Measurements from ENCODE around the gene CLDN19.

DNA sequence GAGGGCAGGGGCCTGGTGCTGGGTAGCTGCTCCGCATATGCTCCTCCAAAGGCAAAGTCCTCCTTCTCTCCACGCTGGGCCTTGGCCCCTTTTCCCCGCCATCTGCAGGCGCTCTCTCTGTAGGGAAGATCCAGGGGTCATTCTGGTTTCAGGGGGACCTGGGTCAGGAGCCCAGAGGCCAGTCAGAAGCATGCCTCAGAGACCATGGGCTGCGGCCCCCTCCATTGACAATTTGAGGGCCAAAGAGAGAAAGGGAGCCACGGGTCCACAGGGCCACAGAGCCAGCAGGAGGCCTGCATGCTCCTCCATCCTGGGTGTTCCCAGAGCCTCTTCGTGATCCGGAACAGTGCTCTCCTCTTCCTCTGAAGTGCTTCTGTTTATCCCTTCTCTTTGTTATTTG is 2.1 kb upstream of the CLDN19 start:
- TF ChIP-seq, protein P1, sequence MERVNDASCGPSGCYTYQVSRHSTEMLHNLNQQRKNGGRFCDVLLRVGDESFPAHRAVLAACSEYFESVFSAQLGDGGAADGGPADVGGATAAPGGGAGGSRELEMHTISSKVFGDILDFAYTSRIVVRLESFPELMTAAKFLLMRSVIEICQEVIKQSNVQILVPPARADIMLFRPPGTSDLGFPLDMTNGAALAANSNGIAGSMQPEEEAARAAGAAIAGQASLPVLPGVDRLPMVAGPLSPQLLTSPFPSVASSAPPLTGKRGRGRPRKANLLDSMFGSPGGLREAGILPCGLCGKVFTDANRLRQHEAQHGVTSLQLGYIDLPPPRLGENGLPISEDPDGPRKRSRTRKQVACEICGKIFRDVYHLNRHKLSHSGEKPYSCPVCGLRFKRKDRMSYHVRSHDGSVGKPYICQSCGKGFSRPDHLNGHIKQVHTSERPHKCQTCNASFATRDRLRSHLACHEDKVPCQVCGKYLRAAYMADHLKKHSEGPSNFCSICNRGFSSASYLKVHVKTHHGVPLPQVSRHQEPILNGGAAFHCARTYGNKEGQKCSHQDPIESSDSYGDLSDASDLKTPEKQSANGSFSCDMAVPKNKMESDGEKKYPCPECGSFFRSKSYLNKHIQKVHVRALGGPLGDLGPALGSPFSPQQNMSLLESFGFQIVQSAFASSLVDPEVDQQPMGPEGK (CRISPR knock-in tag; IDR thresholded peaks at IDR 0.05; ENCODE audit: borderline replicate concordance), result no peak
- TF ChIP-seq, protein P2, sequence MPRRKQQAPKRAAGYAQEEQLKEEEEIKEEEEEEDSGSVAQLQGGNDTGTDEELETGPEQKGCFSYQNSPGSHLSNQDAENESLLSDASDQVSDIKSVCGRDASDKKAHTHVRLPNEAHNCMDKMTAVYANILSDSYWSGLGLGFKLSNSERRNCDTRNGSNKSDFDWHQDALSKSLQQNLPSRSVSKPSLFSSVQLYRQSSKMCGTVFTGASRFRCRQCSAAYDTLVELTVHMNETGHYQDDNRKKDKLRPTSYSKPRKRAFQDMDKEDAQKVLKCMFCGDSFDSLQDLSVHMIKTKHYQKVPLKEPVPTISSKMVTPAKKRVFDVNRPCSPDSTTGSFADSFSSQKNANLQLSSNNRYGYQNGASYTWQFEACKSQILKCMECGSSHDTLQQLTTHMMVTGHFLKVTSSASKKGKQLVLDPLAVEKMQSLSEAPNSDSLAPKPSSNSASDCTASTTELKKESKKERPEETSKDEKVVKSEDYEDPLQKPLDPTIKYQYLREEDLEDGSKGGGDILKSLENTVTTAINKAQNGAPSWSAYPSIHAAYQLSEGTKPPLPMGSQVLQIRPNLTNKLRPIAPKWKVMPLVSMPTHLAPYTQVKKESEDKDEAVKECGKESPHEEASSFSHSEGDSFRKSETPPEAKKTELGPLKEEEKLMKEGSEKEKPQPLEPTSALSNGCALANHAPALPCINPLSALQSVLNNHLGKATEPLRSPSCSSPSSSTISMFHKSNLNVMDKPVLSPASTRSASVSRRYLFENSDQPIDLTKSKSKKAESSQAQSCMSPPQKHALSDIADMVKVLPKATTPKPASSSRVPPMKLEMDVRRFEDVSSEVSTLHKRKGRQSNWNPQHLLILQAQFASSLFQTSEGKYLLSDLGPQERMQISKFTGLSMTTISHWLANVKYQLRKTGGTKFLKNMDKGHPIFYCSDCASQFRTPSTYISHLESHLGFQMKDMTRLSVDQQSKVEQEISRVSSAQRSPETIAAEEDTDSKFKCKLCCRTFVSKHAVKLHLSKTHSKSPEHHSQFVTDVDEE (CRISPR knock-in tag; IDR thresholded peaks at IDR 0.05), result no peak
- TF ChIP-seq ISL1 (CRISPR knock-in tag; IDR thresholded peaks at IDR 0.05) (no peak), ZNF565 (CRISPR knock-in tag; conservative IDR thresholded peaks at IDR 0.05; ENCODE audit: low read depth) (no peak), CSRNP3 (CRISPR knock-in tag; IDR thresholded peaks at IDR 0.05) (no peak), ZFP30 (CRISPR knock-in tag; IDR thresholded peaks at IDR 0.05) (no peak), ZNF70 (CRISPR knock-in tag; IDR thresholded peaks at IDR 0.05) (no peak), ESRRG (CRISPR knock-in tag; IDR thresholded peaks at IDR 0.05) (no peak), POU6F1 (CRISPR knock-in tag; IDR thresholded peaks at IDR 0.05; ENCODE audit: borderline replicate concordance, low read depth) (no peak), TOX (CRISPR knock-in tag; IDR thresholded peaks at IDR 0.05; ENCODE audit: borderline replicate concordance) (no peak)

All from SK-N-SH treated with all-trans-retinoic acid at 6 μM for 48 hours (cell line).